ENCODE data around the gene CDH23. TPM values are rescaled to one million over a fixed set of nuclear protein-coding genes. Genes with fewer than 3 reads are reported as not detected.

Gene CDH23
- total RNA-seq, 2 donors from 2014 or later, result 28.5 to 58.7 TPM

DNA sequence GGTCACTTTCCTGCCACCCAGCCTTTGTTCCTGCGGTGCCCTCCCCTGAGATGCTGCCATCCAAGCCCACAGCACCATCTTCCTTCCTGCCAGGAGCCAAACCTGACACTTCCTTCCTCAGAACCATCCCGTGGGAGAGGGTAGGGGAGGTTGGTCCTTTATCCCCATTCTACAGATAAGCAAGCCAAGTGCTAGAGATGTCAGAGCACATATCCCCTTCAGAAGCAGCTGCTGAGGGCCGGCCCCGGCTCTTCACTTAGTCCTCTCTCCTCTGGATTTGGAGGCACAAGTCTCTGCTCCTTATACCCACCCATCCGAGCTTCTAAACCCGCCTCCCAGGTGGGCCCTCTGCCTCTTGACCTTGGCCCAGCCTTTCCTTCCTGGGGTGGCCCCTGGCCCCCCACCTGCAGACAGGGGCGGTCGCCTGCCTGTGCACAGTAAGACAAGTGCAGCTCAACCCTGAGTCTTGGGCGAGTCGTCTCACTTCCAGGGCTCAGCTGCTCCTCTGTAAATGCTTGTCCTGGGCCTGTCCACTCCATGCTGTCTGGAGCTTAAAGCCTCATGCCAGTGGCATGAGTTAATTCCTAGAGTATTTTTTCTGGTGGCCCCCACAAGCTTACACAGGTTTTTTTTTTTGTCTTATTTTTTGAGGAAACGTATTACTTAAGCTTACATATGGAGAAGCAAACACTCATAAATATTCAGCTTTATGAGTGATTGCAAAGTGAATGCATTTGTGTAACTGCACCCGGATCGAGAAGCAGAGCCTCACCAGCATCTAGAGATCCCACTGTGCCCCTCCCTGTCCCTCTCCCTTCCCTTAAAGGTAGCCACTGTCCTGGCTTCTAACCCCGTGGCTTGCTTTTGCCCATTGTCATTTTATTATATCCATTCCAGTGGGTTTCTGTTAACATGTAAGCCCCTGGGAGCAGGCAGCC lies 125.1 kb downstream of the CDH23 start:
- Histone ChIP-seq H3K27me3 (no peaks in the 10 kb centered on the region), H3K27ac (no peak overlapping the region), H3K36me3 (replicated peaks in 1 of 2; ENCODE audit: insufficient read depth in 1 of 2, low read depth in 2 of 2) (no peaks in the 10 kb centered on the region), H3K4me3 (no peak overlapping the region), H3K4me1 (peaks cover under 1% of the 10 kb centered on the region), H3K9me3 (no peaks in the 10 kb centered on the region)
- intact Hi-C loops (cut with DNase I), result no loop called here
- TF ChIP-seq, protein P1, sequence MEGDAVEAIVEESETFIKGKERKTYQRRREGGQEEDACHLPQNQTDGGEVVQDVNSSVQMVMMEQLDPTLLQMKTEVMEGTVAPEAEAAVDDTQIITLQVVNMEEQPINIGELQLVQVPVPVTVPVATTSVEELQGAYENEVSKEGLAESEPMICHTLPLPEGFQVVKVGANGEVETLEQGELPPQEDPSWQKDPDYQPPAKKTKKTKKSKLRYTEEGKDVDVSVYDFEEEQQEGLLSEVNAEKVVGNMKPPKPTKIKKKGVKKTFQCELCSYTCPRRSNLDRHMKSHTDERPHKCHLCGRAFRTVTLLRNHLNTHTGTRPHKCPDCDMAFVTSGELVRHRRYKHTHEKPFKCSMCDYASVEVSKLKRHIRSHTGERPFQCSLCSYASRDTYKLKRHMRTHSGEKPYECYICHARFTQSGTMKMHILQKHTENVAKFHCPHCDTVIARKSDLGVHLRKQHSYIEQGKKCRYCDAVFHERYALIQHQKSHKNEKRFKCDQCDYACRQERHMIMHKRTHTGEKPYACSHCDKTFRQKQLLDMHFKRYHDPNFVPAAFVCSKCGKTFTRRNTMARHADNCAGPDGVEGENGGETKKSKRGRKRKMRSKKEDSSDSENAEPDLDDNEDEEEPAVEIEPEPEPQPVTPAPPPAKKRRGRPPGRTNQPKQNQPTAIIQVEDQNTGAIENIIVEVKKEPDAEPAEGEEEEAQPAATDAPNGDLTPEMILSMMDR (IDR thresholded peaks at IDR 0.05), result no peak
- no peak for TF ChIP-seq POLR2A (IDR thresholded peaks at IDR 0.05)
- ATAC-seq (no peak), DNase-seq (no peak)
- 74 to 84% methylated on average over 14 of the region's 14 CpGs for WGBS, 2 donors

DNA sequence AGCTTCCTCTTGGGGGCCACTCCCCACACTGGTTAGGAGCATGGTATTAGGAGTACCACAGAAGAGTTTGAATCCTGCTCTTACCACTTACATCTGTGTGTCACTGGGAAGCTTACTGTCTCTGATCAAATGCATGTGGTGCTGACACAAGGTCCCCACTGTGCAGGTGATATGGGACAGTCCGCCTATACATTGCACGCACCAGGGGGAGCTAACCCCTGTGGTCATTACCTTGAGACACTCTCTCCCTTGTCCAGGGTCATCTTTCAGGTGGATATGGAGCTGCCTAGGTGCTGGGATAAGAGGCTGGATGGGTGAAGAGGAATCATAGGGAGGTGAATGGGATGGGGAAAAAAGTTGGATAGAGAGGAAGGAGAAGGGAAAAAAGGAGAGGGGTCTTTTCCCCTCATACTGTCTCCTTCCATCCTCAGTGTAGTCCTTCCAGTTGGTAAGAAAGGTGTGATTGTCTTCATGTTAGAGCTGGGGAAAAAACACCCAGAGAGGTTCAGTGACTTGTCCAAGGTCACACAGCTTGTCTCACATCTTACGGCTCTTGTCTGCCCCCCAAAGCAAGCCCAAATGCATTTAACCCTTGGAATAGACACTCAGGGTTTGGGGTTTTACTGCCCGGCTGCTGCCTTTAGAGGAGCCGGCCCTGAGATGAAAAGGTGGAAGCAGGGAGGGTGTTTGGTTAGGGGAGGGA lies 125.9 kb downstream of the CDH23 start:
- ATAC-seq, result no peak
- no peak overlapping the region for H3K4me3 ChIP-seq
- WGBS, 2 donors, result 54 to 59% methylated on average over 5 of the region's 5 CpGs
- no peak overlapping the region for H3K27ac ChIP-seq
- intact Hi-C loops (cut with DNase I), result no loop called here
- no peaks in the 10 kb centered on the region for H3K36me3 ChIP-seq (replicated peaks in 1 of 2; ENCODE audit: insufficient read depth in 1 of 2, low read depth in 2 of 2)
- DNase-seq, result no peak
- H3K27me3 ChIP-seq, result no peaks in the 10 kb centered on the region
- TF ChIP-seq, protein P1 (IDR thresholded peaks at IDR 0.05), result no peak
- H3K4me1 ChIP-seq, result peaks cover 4% of the 10 kb centered on the region
- no peaks in the 10 kb centered on the region for H3K9me3 ChIP-seq

DNA sequence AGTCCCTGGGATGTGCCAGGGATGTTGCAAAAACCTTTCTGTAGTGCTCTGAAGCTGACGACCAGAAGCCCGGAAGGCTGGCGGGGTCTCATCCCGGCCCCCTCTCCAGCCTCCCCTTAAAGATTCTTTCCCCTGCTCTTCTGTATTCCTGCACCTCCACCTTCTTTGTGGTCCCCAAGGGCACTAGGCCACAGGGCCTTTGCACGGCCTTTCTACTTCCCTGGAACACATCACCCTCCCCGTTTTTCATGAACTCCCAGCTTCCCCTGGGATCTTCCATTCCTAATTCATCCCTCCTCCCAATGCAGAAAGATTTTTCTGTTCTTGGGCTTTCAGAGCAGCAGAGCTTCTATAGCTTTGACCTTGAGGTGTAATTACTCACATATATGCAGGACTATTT lies 127.0 kb downstream of the CDH23 start:
- DNase-seq (no peak), ATAC-seq (no peak)
- Histone ChIP-seq H3K4me3 (no peak overlapping the region), H3K36me3 (replicated peaks in 1 of 2; ENCODE audit: insufficient read depth in 1 of 2, low read depth in 2 of 2) (no peaks in the 10 kb centered on the region), H3K4me1 (peaks cover 4% of the 10 kb centered on the region), H3K27ac (no peak overlapping the region), H3K27me3 (no peaks in the 10 kb centered on the region), H3K9me3 (no peaks in the 10 kb centered on the region)
- TF ChIP-seq, protein P1 (IDR thresholded peaks at IDR 0.05), result no peak
- TF ChIP-seq POLR2A (IDR thresholded peaks at IDR 0.05), result no peak
- 58 to 78% methylated on average over 6 of the region's 6 CpGs for WGBS, 2 donors
- intact Hi-C loops (cut with DNase I), result no loop called here

DNA sequence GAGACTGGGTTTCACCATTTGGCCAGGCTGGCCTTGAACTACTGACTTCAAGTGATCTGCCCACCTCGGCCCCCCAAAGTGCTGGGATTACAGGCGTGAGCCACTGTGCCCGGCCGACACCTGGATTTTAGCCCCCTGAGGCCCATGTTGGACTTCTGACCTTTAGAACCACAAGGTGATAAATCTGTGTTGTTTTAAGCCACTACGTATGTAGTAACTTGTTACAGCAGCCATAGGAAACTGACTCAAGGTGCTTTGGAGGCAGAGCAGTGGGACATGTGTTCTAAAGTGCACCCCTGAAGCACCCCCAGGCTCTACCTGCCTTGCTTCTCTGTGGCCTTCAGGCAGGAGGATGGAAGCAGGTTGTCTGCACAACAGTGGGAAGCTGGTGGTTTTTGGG lies 128.4 kb downstream of the CDH23 start:
- Histone ChIP-seq H3K4me3 (no peak overlapping the region), H3K27me3 (no peaks in the 10 kb centered on the region), H3K27ac (no peak overlapping the region), H3K36me3 (replicated peaks in 1 of 2; ENCODE audit: insufficient read depth in 1 of 2, low read depth in 2 of 2) (no peaks in the 10 kb centered on the region), H3K9me3 (no peaks in the 10 kb centered on the region), H3K4me1 (peaks cover 4% of the 10 kb centered on the region)
- DNase-seq (no peak), ATAC-seq (no peak)
- 71 to 75% methylated on average over 5 of the region's 5 CpGs for WGBS, 2 donors
- intact Hi-C loops (cut with DNase I), result no loop called here
- no peak for TF ChIP-seq POLR2A (IDR thresholded peaks at IDR 0.05)
- TF ChIP-seq, protein P1 (IDR thresholded peaks at IDR 0.05), result no peak
